HG03175 (cell line): ENCODE measurements around the gene DZIP1L.
A peak's percentile ranks its signal among the peaks of the same experiment; 100 is the strongest.
"Not testable (repeated sequence)": the region's sequence is repeated elsewhere in the genome, so short reads cannot be mapped to it uniquely, and the experiment has no call there.

Experiments used
- ATAC-seq: cut with Tn5 transposase; IDR thresholded peaks from one replicate; pipeline ENCODE4 v1.9.1; 2021; ENCODE audit warnings: mild to moderate bottlenecking, moderate library complexity; ENCODE audit not compliant: unreplicated experiment

DZIP1L gene

GRCh38 chr3:138118612-138119422 is 3.4 kb upstream of the DZIP1L start:
- ATAC-seq: peak; percentile 64

- no peak for ATAC-seq
Observed at GRCh38 chr3:138114431-138114918, 933 bp downstream of the DZIP1L start.

- no peak for ATAC-seq
Observed at GRCh38 chr3:138113326-138113725, 2.1 kb downstream of the DZIP1L start.

GRCh38 chr3:138112362-138112761 is 3.0 kb downstream of the DZIP1L start:
- ATAC-seq: no peak

- ATAC-seq: no peak
Observed at GRCh38 chr3:138105598-138105997, 9.8 kb downstream of the DZIP1L start.

- ATAC-seq: no peak
Observed at GRCh38 chr3:138103466-138103865, 11.9 kb downstream of the DZIP1L start.

GRCh38 chr3:138101351-138101940 is 14.0 kb downstream of the DZIP1L start:
- ATAC-seq: not testable (repeated sequence)

- no peak for ATAC-seq
Observed at GRCh38 chr3:138099417-138099816, 16.0 kb downstream of the DZIP1L start.

GRCh38 chr3:138097192-138098172 is 17.9 kb downstream of the DZIP1L start:
- ATAC-seq: peak; percentile 68

GRCh38 chr3:138093721-138094120 is 21.7 kb downstream of the DZIP1L start:
- no peak for ATAC-seq

- ATAC-seq: no peak
Observed at GRCh38 chr3:138092023-138092422, 23.4 kb downstream of the DZIP1L start.

GRCh38 chr3:138089091-138089490 is 26.3 kb downstream of the DZIP1L start:
- no peak for ATAC-seq

- ATAC-seq: not testable (repeated sequence)
Observed at GRCh38 chr3:138085745-138086144, 29.7 kb downstream of the DZIP1L start.

GRCh38 chr3:138084196-138084595 is 31.2 kb downstream of the DZIP1L start:
- no peak for ATAC-seq

GRCh38 chr3:138082992-138083386 is 32.4 kb downstream of the DZIP1L start:
- no peak for ATAC-seq

GRCh38 chr3:138082085-138082991 is 33.1 kb downstream of the DZIP1L start:
- no peak for ATAC-seq

GRCh38 chr3:138081371-138082084 is 33.9 kb downstream of the DZIP1L start:
- ATAC-seq: no peak

- no peak for ATAC-seq
Observed at GRCh38 chr3:138079901-138080300, 35.5 kb downstream of the DZIP1L start.

GRCh38 chr3:138078901-138079344 is 36.5 kb downstream of the DZIP1L start:
- ATAC-seq: no peak
